ENCODE results near the gene GIMD1. TPM values are rescaled to one million over a fixed set of nuclear protein-coding genes. Genes with fewer than 3 reads are reported as not detected.
"Not testable (repeated sequence)": the region's sequence is repeated elsewhere in the genome, so short reads cannot be mapped to it uniquely, and the experiment has no call there.

Gene GIMD1
- total RNA-seq: not detected

GRCh38 chr4:106368678-106369077 lies at the start of gene GIMD1:
Gene GIMD1 (minus strand): TSS chr4:106368778. CDS start chr4:106367435, 1,343 bp downstream.
- no peak for DNase-seq
- peaks cover 30% of the 10 kb centered on the region for H3K27me3 Mint-ChIP-seq
- no peak within 1 kb of the TSS for H3K27ac Mint-ChIP-seq
- no peak within 1 kb of the TSS for H3K4me3 Mint-ChIP-seq
- H3K4me1 Mint-ChIP-seq: no peaks in the 10 kb centered on the region
- no peaks in the 10 kb centered on the region for H3K36me3 Mint-ChIP-seq
- no peaks in the 10 kb centered on the region for H3K9me3 Mint-ChIP-seq

GRCh38 chr4:106414366-106414765 lies 45.8 kb upstream of the GIMD1 start:
- Mint-ChIP-seq H3K27ac (no peak overlapping the region), H3K27me3 (peaks cover 3% of the 10 kb centered on the region), H3K9me3 (no peaks in the 10 kb centered on the region), H3K36me3 (no peaks in the 10 kb centered on the region), H3K4me1 (no peaks in the 10 kb centered on the region), H3K4me3 (no peak overlapping the region)
- no peak for DNase-seq

DNA sequence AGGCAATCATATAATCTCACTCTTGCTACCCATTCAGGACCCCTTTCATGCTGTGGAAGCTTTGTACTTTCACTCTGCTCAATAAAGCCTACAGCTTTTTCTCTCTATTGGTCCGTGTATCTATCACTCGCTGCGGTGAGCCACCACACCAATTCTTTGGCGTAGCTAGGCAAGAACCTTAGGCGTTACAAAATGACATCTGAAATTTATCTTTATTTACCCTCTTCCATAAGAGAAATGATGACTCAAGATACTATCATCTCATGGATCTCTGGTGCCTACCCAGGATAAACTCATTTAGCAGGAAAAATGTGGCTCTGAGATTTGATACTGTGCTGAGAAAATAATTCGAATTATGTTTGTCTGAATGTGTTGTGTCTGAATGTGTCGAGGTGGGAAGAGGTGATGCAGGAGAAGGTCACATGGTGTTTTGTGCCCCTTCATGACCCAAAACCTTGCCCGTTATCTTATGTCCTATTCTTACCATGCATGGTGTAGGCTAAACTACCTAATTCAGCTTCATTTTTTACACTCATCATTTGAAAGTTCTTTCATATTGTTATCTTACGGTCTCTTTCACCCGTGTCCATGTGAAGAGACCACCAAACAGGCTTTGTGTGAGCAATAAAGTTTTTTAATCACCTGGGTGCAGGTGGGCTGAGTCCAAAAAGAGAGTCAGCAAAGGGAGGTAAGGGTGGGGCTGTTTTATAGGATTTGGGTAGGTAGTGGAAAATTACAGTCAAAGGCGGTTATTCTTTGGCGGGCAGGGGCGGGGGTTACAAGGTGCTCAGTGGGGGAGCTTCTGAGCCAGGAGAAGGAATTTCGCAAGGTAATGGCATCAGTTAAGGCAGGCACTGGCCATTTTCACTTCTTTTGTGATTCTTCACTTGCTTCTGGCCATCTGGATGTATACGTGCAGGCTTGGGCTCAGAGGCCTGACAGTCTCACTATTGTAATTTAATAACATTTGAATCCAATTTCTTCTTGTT lies 41.6 kb upstream of the GIMD1 start:
- no peak for DNase-seq
- H3K4me3 Mint-ChIP-seq: no peak overlapping the region
- H3K9me3 Mint-ChIP-seq: no peaks in the 10 kb centered on the region
- H3K27me3 Mint-ChIP-seq: peaks cover 7% of the 10 kb centered on the region
- no peak overlapping the region for H3K27ac Mint-ChIP-seq
- H3K36me3 Mint-ChIP-seq: no peaks in the 10 kb centered on the region
- no peaks in the 10 kb centered on the region for H3K4me1 Mint-ChIP-seq

DNA sequence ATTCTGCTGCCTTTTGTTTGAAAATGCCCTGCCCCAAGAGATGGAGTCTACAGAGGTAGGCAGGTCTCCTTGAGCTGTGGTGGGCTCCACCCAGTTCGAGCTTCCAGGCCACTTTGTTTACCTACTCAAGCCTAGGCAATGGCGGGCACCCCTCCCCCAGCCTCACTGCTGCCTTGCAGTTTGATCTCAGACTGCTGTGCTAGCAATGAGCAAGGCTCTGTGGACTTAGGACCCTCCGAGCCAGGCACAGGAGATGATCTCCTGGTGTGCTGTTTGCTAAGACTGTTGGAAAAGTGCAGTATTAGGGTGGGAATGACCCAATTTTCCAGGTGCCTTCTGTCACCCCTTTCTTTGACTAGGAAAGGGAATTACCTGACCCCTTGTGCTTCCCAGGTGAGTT lies 39.4 kb upstream of the GIMD1 start:
- H3K4me3 Mint-ChIP-seq, H3K9me3 Mint-ChIP-seq: not testable (repeated sequence)

DNA sequence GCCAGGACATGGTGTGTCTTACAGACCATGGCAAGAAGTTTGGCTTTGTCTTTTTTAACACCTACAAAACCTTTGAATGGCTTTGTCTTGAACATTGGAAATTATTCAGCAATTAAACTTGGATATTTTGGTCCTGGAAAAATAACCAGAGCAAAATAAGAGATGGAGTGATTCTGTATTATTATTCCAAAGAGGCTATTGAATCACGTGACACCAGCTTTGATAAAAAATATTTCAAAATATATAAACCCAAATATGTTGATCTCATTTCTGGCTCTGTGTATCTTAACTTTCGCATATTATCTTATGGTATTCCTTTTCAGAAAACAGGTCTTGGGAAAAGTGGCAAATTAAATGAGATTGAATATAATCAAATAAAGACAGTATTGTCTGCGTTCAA lies 32.6 kb upstream of the GIMD1 start:
- Mint-ChIP-seq H3K27ac (no peak overlapping the region), H3K27me3 (no peaks in the 10 kb centered on the region), H3K9me3 (peaks cover 16% of the 10 kb centered on the region), H3K4me1 (no peaks in the 10 kb centered on the region), H3K36me3 (no peaks in the 10 kb centered on the region), H3K4me3 (no peak overlapping the region)
- DNase-seq: no peak

More for the DNA sequence above, 39.4 kb upstream of the GIMD1 start:
- H3K4me1 Mint-ChIP-seq, DNase-seq, H3K36me3 Mint-ChIP-seq, H3K27ac Mint-ChIP-seq, H3K27me3 Mint-ChIP-seq: not testable (repeated sequence)

- peaks cover 21% of the 10 kb centered on the region for H3K9me3 Mint-ChIP-seq
- H3K36me3 Mint-ChIP-seq, H3K4me1 Mint-ChIP-seq, H3K27me3 Mint-ChIP-seq, H3K27ac Mint-ChIP-seq, DNase-seq, H3K4me3 Mint-ChIP-seq: not testable (repeated sequence)
These were observed 30.3 kb upstream of the GIMD1 start for GRCh38 chr4:106398898-106399297.

DNA sequence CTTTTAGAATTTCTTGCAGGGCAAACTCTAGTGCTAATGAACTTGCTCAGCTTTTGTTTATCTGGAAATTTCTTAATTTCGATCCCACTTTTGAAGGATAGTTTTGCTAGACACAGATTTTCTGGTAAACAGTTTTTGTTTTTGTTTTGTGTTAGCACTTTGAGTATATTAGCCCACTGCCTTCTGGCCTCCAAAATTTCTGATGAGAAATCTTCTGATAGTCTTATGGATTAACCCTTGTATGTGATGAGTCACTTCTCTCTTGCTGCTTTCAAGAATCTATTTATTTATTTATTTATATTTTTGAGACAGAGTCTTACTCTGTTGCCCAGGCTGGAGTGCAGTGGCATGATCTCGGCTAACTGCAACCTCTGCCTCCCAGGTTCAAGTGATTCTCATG lies 27.0 kb upstream of the GIMD1 start:
- peaks cover 18% of the 10 kb centered on the region for H3K9me3 Mint-ChIP-seq
- H3K4me1 Mint-ChIP-seq: no peaks in the 10 kb centered on the region
- H3K4me3 Mint-ChIP-seq: no peak overlapping the region
- no peak overlapping the region for H3K27ac Mint-ChIP-seq
- H3K36me3 Mint-ChIP-seq: no peaks in the 10 kb centered on the region
- H3K27me3 Mint-ChIP-seq: no peaks in the 10 kb centered on the region
- DNase-seq: no peak

- no peaks in the 10 kb centered on the region for H3K27me3 Mint-ChIP-seq
- no peaks in the 10 kb centered on the region for H3K36me3 Mint-ChIP-seq
- no peaks in the 10 kb centered on the region for H3K9me3 Mint-ChIP-seq
- no peak overlapping the region for H3K27ac Mint-ChIP-seq
- H3K4me3 Mint-ChIP-seq: no peak overlapping the region
- no peak for DNase-seq
- no peaks in the 10 kb centered on the region for H3K4me1 Mint-ChIP-seq
These were observed 17.3 kb upstream of the GIMD1 start for GRCh38 chr4:106385853-106386393.

GRCh38 chr4:106384878-106385277 lies 16.3 kb upstream of the GIMD1 start:
- DNase-seq: no peak
- H3K36me3 Mint-ChIP-seq: no peaks in the 10 kb centered on the region
- H3K4me1 Mint-ChIP-seq: no peaks in the 10 kb centered on the region
- H3K4me3 Mint-ChIP-seq: no peak overlapping the region
- no peak overlapping the region for H3K27ac Mint-ChIP-seq
- H3K9me3 Mint-ChIP-seq: no peaks in the 10 kb centered on the region
- H3K27me3 Mint-ChIP-seq: no peaks in the 10 kb centered on the region

GRCh38 chr4:106380179-106380578 lies 11.6 kb upstream of the GIMD1 start:
- no peaks in the 10 kb centered on the region for H3K9me3 Mint-ChIP-seq
- DNase-seq: no peak
- no peak overlapping the region for H3K27ac Mint-ChIP-seq
- no peak overlapping the region for H3K4me3 Mint-ChIP-seq
- no peaks in the 10 kb centered on the region for H3K4me1 Mint-ChIP-seq
- no peaks in the 10 kb centered on the region for H3K27me3 Mint-ChIP-seq
- no peaks in the 10 kb centered on the region for H3K36me3 Mint-ChIP-seq

- H3K27ac Mint-ChIP-seq: no peak overlapping the region
- no peaks in the 10 kb centered on the region for H3K36me3 Mint-ChIP-seq
- H3K4me1 Mint-ChIP-seq: no peaks in the 10 kb centered on the region
- H3K9me3 Mint-ChIP-seq: no peaks in the 10 kb centered on the region
- H3K4me3 Mint-ChIP-seq: no peak overlapping the region
- no peak for DNase-seq
- peaks cover 26% of the 10 kb centered on the region for H3K27me3 Mint-ChIP-seq
These were observed 4.4 kb upstream of the GIMD1 start for GRCh38 chr4:106373026-106373425.

DNA sequence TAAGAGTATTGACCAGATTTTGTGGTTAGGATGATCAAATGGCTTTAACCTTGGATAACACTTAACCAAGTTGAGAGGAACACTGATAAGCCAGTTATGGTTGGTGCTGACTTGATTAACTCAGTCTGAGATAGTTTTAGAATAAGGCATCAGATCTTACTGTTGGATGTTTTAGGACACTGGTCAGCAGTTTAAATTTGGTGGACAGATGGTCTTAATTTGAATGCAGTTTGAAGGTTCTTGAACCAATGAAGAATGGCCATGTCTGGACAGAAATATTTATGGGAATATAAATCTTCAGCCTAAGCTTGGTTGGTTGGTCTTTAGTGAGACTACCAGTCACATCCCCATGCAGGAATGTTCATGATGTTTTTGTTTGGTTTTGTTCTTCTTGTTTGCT lies 2.6 kb upstream of the GIMD1 start:
- no peak overlapping the region for H3K27ac Mint-ChIP-seq
- no peak overlapping the region for H3K4me3 Mint-ChIP-seq
- no peaks in the 10 kb centered on the region for H3K36me3 Mint-ChIP-seq
- DNase-seq: no peak
- H3K9me3 Mint-ChIP-seq: no peaks in the 10 kb centered on the region
- H3K4me1 Mint-ChIP-seq: no peaks in the 10 kb centered on the region
- H3K27me3 Mint-ChIP-seq: peaks cover 26% of the 10 kb centered on the region

GRCh38 chr4:106370214-106370613 lies 1.6 kb upstream of the GIMD1 start:
- H3K4me1 Mint-ChIP-seq: no peaks in the 10 kb centered on the region
- no peak overlapping the region for H3K27ac Mint-ChIP-seq
- H3K4me3 Mint-ChIP-seq: no peak overlapping the region
- H3K9me3 Mint-ChIP-seq: no peaks in the 10 kb centered on the region
- H3K36me3 Mint-ChIP-seq: no peaks in the 10 kb centered on the region
- DNase-seq: no peak
- H3K27me3 Mint-ChIP-seq: peaks cover 26% of the 10 kb centered on the region

GRCh38 chr4:106369456-106370060 lies 980 bp upstream of the GIMD1 start:
- Mint-ChIP-seq H3K4me3 (no peak overlapping the region), H3K9me3 (no peaks in the 10 kb centered on the region), H3K4me1 (no peaks in the 10 kb centered on the region), H3K36me3 (no peaks in the 10 kb centered on the region), H3K27ac (no peak overlapping the region), H3K27me3 (peaks cover 26% of the 10 kb centered on the region)
- DNase-seq: no peak

DNA sequence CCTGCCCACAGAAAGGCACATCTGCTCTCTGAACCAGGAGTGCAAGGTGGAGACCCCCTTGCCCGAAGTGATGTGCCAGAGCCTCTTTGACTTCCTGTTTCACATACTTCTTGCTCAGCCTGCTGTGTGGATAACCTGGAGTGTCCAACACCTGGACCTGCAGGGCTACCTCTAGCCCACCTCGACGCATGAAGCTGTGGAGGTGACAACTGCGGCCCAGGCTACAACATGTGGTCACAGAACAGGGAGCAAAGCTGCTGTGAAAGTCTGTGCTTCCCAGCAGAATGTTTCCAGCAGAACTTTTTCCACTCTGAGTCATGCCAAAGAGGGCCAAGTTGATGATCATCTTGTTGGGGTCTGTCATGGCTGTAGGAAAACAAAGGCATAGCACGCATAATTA lies 1.5 kb downstream of the GIMD1 start:
- Mint-ChIP-seq H3K4me3 (no peak overlapping the region), H3K36me3 (no peaks in the 10 kb centered on the region), H3K27me3 (peaks cover 24% of the 10 kb centered on the region), H3K4me1 (no peaks in the 10 kb centered on the region), H3K9me3 (no peaks in the 10 kb centered on the region), H3K27ac (no peak overlapping the region)
- DNase-seq: no peak

Measured in activated naive CD8-positive, alpha-beta T cell treated with anti-CD3 and anti-CD28 coated beads for 36 hours (primary cell).